C4-2B (cell line): ENCODE results near the gene A2M.

Source experiments
- CTCF ChIP-seq: fragments of 450-650 bp; conservative IDR thresholded peaks from 2 replicates; pipeline ENCODE4 v1.5.1; 2017; ENCODE audit warnings: mild to moderate bottlenecking
- ZFX ChIP-seq: fragments of 450-650 bp; IDR thresholded peaks from 2 replicates; pipeline ENCODE4 v1.6.1; 2017

GRCh38 chr12:9111525-9111924, 4.2 kb downstream of the A2M start:
- TF ChIP-seq CTCF (no peak), ZFX (no peak)
